Measurements from ENCODE around the gene ZFAND4. TPM values are rescaled to one million over a fixed set of nuclear protein-coding genes. Genes with fewer than 3 reads are reported as not detected.

ZFAND4 gene
- total RNA-seq, 1 donor from 2014 or later: 19.4 TPM

DNA sequence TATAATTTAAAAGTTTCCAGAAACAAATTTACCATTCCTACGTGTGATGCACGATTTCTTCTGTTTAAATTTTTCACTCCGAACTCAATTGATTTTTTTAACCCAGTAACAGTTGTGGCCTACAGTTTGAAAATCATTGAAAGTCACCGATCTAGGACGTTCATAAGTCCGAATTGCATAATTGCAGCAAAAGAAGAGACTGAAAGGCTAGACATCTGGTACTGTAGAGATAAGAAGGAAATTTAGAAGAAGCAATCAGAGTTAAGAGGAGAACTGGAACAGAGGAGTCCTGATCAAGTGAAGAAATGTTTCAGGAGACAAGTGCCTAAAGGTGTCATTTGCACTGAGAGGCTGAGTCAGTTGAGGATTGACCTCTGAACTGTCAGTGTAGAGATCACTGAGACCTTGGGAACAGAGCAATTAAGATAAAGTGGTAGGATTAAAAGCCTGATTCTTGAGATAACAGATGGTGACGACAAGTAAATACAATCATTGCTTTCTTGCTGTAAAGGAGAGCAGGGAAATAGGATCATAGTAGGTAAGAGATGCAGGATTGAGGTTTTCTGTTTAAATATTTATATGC, 73.5 kb downstream of the ZFAND4 start:
- no peaks in the 10 kb centered on the region for H3K36me3 ChIP-seq
- no peaks in the 10 kb centered on the region for H3K27me3 ChIP-seq
- TF ChIP-seq, protein P1, sequence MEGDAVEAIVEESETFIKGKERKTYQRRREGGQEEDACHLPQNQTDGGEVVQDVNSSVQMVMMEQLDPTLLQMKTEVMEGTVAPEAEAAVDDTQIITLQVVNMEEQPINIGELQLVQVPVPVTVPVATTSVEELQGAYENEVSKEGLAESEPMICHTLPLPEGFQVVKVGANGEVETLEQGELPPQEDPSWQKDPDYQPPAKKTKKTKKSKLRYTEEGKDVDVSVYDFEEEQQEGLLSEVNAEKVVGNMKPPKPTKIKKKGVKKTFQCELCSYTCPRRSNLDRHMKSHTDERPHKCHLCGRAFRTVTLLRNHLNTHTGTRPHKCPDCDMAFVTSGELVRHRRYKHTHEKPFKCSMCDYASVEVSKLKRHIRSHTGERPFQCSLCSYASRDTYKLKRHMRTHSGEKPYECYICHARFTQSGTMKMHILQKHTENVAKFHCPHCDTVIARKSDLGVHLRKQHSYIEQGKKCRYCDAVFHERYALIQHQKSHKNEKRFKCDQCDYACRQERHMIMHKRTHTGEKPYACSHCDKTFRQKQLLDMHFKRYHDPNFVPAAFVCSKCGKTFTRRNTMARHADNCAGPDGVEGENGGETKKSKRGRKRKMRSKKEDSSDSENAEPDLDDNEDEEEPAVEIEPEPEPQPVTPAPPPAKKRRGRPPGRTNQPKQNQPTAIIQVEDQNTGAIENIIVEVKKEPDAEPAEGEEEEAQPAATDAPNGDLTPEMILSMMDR (IDR thresholded peaks at IDR 0.05): no peak
- no peak for TF ChIP-seq POLR2A (IDR thresholded peaks at IDR 0.05)
- TF ChIP-seq POLR2AphosphoS5 (IDR thresholded peaks at IDR 0.05; ENCODE audit: insufficient read depth in 1 of 2, low read depth in 1 of 2): no peak
- no peak overlapping the region for H3K4me3 ChIP-seq
- no peaks in the 10 kb centered on the region for H3K4me1 ChIP-seq
- intact Hi-C loops (cut with DNase I): no loop called here
- DNase-seq (ENCODE audit: extremely low spot score in 2 of 2): no peak
- no peak overlapping the region for H3K27ac ChIP-seq
- no peaks in the 10 kb centered on the region for H3K9me3 ChIP-seq

DNA sequence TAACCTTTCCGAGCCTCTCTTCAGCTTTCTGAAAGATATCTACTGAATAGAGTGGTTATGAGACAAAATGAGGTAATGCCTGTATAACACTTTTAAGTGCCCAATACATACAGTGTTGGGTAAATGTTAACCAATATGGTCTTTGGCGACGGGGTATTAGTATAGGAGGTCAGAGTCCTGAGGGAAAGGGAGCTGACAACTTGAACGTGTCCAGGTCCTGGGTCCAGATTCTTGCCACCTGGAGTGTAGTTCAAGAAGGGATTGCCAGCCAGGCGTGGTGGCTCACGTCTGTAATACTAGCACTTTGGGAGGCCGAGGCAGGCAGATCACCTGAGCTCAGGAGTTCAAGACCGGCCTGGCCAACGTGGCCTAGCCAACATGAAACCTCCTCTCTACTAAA, 76.0 kb downstream of the ZFAND4 start:
- Histone ChIP-seq H3K27me3 (no peaks in the 10 kb centered on the region), H3K4me1 (peaks cover 15% of the 10 kb centered on the region), H3K36me3 (no peaks in the 10 kb centered on the region), H3K4me3 (no peak overlapping the region), H3K9me3 (no peaks in the 10 kb centered on the region), H3K27ac (no peak overlapping the region)
- DNase-seq (ENCODE audit: extremely low spot score in 2 of 2): no peak
- intact Hi-C loops (cut with DNase I): no loop called here
- TF ChIP-seq POLR2A (IDR thresholded peaks at IDR 0.05): no peak
- TF ChIP-seq POLR2AphosphoS5 (IDR thresholded peaks at IDR 0.05; ENCODE audit: insufficient read depth in 1 of 2, low read depth in 1 of 2): no peak
- TF ChIP-seq, protein P1 (IDR thresholded peaks at IDR 0.05): no peak

DNA sequence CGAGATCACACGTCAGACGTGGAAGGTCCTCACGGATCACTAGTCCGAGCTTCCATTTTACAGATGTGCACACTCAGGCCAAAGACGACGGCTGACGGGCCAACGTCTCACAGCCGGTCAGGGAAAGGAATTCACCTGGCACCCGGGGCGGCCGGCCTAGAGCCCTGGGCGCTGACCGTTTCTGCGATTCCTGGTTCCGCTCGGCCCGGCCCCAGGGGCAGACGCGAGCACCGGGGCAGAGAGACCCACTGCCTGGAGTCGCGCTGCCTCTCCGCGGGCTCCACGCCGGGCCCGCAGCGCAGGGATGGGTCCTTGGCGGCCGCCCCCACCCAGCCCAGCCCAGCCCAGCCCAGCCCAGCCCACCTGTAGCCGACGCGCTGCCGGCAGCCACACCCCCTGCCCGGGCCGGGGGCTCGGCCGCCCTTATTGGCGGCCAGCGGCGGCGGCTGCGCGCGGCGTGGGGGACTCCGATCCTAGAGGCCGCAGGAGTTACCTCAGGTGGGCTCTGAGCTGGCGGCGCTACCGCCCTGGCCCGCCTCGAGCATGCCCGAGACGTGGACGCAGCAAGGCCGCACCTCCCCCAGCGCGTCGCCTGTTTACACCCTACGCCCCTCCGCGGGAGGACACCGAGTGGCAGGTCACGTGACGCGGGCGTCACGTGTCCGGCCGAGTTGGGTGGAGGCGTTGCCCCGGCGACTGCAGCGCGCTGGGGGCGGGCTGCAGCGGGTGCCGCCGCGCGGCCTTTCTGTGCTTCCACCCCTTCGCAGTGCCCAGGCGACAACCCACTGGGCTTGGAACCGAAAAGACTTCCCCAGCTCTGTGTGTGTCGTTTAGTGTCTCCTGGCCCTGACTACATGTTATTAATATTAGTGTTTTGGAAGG, 78.1 kb downstream of the ZFAND4 start:
- Histone ChIP-seq H3K4me3 (peak overlapping the region; percentile 55 to 78), H3K27ac (peak overlapping the region; percentile 80), H3K36me3 (no peaks in the 10 kb centered on the region), H3K9me3 (no peaks in the 10 kb centered on the region), H3K27me3 (no peaks in the 10 kb centered on the region), H3K4me1 (peaks cover 15% of the 10 kb centered on the region)
- intact Hi-C loops (cut with DNase I): no loop called here
- TF ChIP-seq, protein P1 (IDR thresholded peaks at IDR 0.05): peak in 1 of 3 experiments; percentile 6
- peak in 1 of 2 donors; percentile 39 for TF ChIP-seq POLR2A (IDR thresholded peaks at IDR 0.05)
- peak in 1 of 2 donors; percentile 71 for TF ChIP-seq POLR2AphosphoS5 (IDR thresholded peaks at IDR 0.05; ENCODE audit: insufficient read depth in 1 of 2, low read depth in 1 of 2)
- DNase-seq (ENCODE audit: extremely low spot score in 2 of 2): peak in 1 of 2 donors; percentile 90

DNA sequence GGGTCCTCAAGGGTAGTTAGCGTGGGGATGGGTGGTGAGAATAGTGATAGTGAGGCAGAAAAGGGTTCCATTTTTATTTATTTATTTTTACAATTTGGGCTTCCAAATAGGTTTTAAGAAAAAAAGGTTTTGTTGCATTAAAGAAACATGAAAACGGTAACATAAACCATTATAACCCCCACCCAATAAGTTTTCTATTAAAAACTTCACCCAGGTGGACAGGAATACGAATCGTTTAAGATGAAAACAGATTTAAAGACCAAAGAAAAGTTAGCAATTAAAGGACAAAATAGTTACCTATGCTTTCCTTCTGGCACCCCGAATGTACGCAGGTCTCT, 78.7 kb downstream of the ZFAND4 start:
- Histone ChIP-seq H3K4me1 (peaks cover 15% of the 10 kb centered on the region), H3K9me3 (no peaks in the 10 kb centered on the region), H3K27ac (peak overlapping the region; percentile 80), H3K4me3 (peak overlapping the region; percentile 55 to 78), H3K27me3 (no peaks in the 10 kb centered on the region), H3K36me3 (no peaks in the 10 kb centered on the region)
- no peak for DNase-seq (ENCODE audit: extremely low spot score in 2 of 2)
- TF ChIP-seq POLR2AphosphoS5 (IDR thresholded peaks at IDR 0.05; ENCODE audit: insufficient read depth in 1 of 2, low read depth in 1 of 2): no peak
- TF ChIP-seq POLR2A (IDR thresholded peaks at IDR 0.05): no peak
- TF ChIP-seq, protein P1 (IDR thresholded peaks at IDR 0.05): no peak
- intact Hi-C loops (cut with DNase I): no loop called here

DNA sequence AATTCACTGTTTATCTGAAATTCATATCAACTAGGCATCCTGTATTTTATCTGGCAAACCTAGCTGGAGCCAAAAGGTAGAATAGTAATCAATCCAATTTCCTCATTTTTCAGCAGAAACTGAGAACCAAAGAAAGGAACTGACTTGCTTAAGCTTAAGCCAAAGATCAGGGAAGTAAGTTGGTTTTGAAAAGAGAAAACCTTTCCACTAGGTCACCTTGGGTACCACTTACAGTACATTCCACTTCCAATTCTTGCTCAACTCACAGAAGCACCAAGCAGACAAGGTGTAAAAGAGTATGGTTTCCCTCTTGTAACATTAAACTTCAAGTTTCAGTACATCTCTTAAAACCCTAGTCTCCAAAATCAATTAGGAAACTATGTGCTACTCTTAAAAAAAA, 79.6 kb downstream of the ZFAND4 start:
- DNase-seq (ENCODE audit: extremely low spot score in 2 of 2): no peak
- TF ChIP-seq, protein P1 (IDR thresholded peaks at IDR 0.05): no peak
- no peak for TF ChIP-seq POLR2A (IDR thresholded peaks at IDR 0.05)
- TF ChIP-seq POLR2AphosphoS5 (IDR thresholded peaks at IDR 0.05; ENCODE audit: insufficient read depth in 1 of 2, low read depth in 1 of 2): no peak
- no peak overlapping the region for H3K27ac ChIP-seq
- H3K4me1 ChIP-seq: peaks cover 15% of the 10 kb centered on the region
- no peak overlapping the region for H3K4me3 ChIP-seq
- no peaks in the 10 kb centered on the region for H3K27me3 ChIP-seq
- no peaks in the 10 kb centered on the region for H3K36me3 ChIP-seq
- intact Hi-C loops (cut with DNase I): no loop called here
- H3K9me3 ChIP-seq: no peaks in the 10 kb centered on the region

Data from vagina (tissue), 2 donors.